ENCODE results near the gene NISCH. TPM values are rescaled to one million over a fixed set of nuclear protein-coding genes. Genes with fewer than 3 reads are reported as not detected.
"Not testable (repeated sequence)": the region's sequence is repeated elsewhere in the genome, so short reads cannot be mapped to it uniquely, and the experiment has no call there.

Gene NISCH
- total RNA-seq, 1 donor from 2014 or later = 84.9 TPM

GRCh38 chr3:52524258-52524751 lies 68.9 kb downstream of the NISCH start:
- intact Hi-C loops (cut with micrococcal nuclease) = no loop called here

- intact Hi-C loops (cut with micrococcal nuclease) = no loop called here
Observed at GRCh38 chr3:52524752-52525679, 69.6 kb downstream of the NISCH start.

- intact Hi-C loops (cut with micrococcal nuclease) = no loop called here
Observed at GRCh38 chr3:52525680-52526561, 70.5 kb downstream of the NISCH start.

DNA sequence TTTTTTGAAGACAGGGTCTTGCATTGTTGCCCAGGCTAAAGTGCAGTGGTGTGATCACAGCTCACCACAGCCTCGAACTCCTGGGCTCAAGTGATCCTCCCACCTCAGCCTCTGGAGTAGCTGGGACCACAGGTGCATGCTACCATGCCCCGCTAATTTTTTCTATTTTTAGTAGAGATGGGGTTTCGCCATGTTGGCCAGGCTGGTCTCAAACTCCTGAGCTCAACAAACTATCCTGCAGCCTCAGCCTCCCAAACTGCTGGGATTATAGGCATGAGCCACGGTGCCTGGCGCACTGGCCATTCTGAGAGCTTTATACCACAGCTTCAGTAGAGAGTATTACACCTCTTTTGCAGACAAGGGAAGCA lies 71.3 kb downstream of the NISCH start:
- intact Hi-C loops (cut with micrococcal nuclease) = not testable (repeated sequence)

DNA sequence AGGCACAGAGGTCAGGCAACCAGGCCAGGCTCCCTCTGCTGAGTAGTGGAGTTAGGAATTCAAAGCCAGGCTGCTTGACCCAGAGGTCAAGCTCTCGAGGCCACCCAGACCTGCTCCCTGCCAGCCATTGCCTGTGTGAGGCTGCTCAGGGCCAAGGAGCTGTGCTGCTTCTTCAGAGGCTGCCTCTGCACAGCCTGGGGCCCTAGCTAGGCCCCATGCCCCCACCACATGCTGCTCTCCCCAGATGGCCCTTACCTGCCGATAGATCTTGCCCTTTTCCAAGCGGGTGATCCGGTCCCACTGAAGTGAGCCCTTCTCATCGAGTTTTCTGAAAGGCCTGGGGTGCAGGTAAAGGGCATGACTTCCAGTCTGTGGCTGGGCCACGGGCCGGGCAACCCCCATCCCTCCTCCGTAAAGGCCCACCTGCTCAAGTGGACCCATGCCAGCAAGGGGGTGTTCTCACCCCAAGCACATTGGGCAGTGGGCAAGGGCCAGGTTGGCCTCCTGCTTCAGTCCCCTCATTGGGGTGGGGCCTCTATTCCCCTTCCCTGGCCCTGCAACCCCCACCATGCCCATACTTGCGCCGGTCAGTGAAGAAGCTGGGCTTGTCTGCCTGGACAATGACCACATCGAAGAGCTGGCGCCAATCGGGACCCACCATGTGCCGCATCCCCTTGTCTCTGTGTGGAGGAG lies 71.8 kb downstream of the NISCH start:
- intact Hi-C loops (cut with micrococcal nuclease) = no loop called here

- intact Hi-C loops (cut with micrococcal nuclease) = no loop called here
Observed at GRCh38 chr3:52527732-52528585, 72.6 kb downstream of the NISCH start.

DNA sequence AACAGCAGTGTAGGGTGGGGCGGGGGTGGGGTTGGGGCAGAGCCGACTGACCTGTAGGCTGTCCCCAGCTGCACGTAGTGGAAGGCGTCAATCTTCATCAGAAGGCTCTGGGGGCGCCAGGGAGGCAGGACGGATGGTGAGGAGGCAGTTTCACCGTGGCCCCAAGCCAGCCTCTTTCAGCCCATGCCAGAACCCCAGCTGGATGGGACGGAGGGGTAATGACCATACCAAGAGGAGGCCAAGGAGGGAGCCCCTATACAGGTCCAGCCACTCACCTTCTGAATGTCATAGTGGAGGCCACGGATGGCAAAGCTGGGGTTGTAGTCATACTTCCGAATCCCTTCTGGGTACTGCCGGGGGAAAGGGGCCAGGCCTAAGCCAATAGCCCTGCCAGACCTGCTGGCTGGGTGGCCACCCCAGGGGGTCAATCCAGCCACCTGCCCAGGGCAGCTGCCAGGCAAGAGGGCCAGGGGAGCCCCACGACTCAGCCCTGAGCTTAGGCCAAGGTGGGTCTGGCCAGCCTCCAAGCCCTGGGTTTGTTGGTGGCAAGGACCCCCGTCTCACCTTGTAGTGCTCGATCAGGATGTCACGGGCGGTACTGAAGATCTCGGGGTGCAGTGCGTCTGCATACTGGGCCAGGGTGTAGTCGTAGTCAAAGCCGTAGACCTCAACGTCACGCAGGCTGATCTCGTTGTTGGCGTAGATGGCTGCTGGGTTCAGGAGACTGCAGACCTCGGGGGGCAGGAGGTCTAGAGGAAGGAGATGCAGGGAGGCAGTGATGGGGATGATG lies 73.4 kb downstream of the NISCH start:
- intact Hi-C loops (cut with micrococcal nuclease) = no loop called here

DNA sequence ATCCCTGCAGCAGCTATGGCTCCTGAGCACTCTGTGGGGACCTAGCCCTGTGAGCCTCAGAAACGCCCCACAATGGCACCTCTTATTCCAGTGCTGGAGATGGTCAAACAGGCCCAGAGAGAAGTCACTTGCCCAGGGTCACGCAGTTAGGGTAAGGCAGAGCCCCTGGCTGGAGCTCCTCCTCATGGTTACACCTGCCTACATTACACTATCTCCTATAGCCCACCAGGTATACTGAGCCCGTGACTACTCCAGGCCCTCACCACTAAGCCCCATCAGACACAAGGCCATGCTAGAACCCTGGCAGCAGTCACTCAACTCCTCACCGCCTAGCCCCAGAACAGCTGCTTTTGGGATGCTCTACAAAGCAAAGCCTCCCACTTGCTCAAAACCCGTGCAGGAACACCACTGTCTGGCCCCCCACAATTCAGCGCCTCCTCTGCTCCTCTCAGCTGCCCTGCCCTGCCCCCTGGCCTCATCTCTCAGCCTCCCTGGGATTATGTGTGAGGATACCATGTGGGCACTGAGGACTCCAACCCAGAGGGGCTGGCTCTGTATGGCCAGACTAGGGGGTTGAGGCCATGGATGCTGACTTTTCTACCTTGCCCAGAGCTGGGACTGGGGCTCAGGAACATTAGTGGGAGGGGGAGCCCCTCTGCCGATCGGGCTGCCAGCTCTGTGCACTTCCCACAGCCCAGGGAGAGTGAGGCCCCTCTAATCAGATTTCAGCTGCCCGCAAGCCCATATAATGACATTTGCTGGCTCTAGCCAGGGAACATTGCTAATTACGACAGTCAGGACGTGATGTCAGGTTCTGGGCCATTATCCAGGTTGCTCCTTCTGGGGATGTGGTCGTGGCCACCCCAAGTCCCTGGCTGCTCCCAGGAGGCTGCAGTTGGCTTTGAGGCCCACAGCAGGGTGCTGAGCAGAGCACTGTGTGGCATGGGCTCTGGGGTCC lies 74.3 kb downstream of the NISCH start:
- intact Hi-C loops (cut with micrococcal nuclease) = loop anchor here (10.0 kb wide), 1 partner anchor 515 kb away; the partner anchor contains the start of gene SFMBT1

GRCh38 chr3:52530918-52531826 lies 75.8 kb downstream of the NISCH start:
- intact Hi-C loops (cut with micrococcal nuclease) = loop anchor here (10.0 kb wide), 1 partner anchor 514 kb away; the partner anchor contains the start of gene SFMBT1

DNA sequence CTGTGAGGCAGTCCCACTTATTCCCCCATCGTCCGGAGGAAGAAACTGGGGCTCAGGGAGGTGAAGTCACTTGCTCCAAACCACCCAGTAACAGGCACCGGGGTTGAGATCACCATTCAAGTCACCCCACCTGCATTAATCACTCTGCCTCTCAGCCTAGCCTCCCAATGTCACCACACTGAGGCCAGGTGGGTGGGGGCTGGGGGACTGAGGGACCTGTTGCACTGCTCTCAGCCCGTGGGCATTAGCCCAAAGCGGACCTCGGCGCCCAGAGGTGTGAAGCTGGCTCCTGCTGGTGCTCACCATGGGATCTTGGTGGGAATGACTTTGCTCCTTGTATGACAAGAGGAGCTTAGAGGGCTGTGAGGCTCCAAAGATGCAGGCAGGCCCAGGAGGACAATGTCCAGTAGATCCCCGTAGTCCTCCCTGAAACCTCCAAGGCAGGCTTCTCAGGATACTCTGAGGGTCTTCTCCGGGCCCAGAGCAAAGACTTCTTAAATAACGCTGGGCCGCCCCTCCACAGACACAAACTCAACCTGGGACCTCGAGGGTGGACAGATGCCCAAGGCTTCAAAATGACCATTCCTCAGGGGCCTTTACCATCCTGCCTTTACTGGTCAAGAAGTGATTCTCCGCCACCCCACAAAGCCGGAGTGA lies 76.6 kb downstream of the NISCH start:
- intact Hi-C loops (cut with micrococcal nuclease) = loop anchor here (10.0 kb wide), 1 partner anchor 513 kb away; the partner anchor contains the start of gene SFMBT1

- intact Hi-C loops (cut with micrococcal nuclease) = loop anchor here (10.0 kb wide), 1 partner anchor 512 kb away; the partner anchor contains the start of gene SFMBT1
Observed at GRCh38 chr3:52532517-52532837, 77.1 kb downstream of the NISCH start.

DNA sequence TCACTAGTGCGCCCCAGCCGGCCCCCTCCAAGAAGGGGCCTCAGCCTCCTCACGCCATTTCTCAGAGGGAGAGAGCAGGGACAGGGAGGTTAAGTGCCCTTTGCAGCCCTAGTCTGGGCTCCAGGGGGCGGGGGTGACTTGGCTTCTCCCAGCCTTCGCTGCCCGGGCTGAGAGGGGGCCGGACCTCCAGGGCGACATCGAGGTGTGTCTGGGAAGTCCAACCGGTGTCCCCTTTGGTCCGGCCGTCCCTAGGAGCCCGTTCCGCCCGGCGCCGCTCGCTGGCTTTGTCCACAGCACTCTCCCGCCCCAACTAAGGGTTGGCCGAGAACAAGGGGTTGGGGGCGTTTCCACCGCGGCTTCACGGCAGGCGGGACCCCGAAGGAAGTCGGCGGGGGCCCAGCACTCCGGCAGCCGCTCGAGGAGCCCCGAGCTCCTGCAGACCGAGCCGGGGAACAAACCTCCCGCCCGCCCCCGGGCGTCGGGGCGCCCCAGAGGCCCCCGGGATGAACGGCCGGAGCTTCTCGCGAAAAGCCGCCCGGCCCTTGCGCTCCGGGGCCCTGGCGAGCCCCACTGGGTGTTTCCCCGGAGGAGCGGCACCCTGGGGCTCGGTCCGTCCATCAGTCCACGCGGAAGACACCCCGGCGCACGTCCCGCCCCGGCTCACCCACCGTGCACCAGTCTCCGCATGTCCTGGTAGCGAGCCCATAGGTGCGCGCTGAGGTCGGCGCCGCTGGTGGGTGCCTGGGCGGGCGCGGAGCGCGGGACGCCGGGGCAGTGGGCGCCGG lies 77.6 kb downstream of the NISCH start:
- intact Hi-C loops (cut with micrococcal nuclease) = loop anchor here (10.0 kb wide), 1 partner anchor 512 kb away; the partner anchor contains the start of gene SFMBT1

DNA sequence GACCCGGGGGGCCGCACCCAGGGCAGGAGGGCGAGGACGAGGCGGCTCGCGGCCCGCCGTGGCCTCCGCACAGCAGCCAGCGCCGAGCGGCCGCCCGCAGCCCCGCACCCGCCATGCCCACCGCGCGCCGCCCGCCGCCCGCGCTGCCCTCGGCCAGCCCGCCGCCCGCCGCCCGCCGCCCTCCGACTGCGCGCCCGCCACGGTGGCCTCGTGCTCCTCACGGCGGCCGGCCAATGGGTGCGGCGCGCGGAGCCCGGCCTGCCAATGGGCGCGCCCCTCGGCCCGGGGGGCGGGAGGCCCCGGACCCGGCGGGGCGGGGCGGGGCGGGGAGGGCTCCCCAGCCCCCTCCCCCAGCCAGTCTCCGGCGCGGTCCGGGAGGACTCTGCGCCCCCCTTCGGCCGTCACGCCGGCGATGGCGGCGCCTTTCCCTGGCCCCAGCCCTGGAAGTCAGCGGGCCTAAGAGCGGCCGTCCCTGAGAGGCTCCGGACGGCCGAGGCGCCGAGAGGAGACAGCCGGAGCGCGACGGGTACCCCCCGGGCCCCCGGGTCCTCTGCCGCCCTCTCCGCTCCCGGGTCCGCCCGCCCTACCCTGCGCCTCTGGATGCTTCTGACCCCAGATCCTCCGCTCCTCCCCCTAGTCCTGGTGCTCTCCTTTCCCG lies 78.3 kb downstream of the NISCH start, which contains the start of gene NT5DC2:
Gene NT5DC2, minus strand, starts transcription at position 235 of the 658 bp plus-strand sequence. Its CDS starts 120 bp downstream, at position 115.
- intact Hi-C loops (cut with micrococcal nuclease) = loop anchor here (10.0 kb wide), 1 partner anchor 511 kb away; the partner anchor contains the start of gene SFMBT1

DNA sequence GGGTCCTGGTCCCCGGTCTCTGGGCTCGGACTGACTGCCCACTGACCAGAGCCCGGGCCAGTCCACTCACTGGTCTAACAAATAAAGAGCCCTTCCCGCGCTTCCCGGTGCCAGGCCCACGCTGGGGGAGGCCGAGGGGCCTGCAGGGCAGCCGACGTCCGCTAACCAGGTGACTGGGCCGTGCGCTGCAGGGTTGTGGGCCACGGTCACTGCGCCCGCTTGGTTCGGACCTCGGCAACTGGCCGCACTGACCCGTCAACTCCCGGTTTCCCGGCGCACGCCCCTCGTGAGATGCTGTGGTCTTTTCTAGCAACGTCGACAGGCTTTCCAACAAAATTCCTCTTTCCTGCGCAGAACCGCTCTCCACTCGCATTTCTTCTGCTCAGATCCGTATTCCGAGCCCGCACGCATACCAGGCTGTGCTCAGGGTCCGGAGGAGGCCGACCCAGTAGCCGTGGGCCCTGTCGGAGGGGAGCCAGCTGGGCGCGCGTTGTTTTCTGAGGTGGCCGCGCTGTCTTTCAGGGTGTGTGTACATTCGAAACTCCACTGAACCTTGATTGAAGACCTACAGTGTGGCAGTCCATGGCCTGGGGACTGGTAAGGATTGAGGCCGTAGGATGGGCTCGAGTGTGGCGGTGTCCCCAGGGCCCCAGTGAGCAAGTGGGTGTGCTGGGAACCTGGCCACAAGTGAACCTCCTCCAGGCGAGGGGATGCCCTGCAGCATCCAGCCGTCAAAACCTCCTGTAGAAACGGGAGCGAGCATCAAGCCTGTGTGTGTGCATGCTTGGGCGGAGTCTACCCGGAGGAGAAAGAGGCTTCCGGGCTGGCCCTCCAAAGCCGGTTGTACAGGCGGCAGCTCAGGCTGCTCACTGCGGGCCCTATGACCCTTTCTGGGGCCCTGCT lies 79.1 kb downstream of the NISCH start:
- intact Hi-C loops (cut with micrococcal nuclease) = loop anchor here (5.0 to 10.0 kb wide), 4 partner anchors 363 to 862 kb away; partner anchors contain the start of genes RPL29, SFMBT1, STIMATE and TEX264

All from T-helper 1 cell treated with Interleukin-12 subunit alpha and Interleukin-12 subunit beta and Interleukin-4 antibody, amounts not matched to agents 30 ng/mL and 1 ng/mL, for 36 hours (primary cell).